ELR (cell line): ENCODE data around the gene ZNF385A.

Experiments used
- DNase-seq: peaks from one replicate; pipeline ENCODE4 v3.0.0-alpha.2; 2015; ENCODE audit warnings: low read depth

Gene ZNF385A

DNA sequence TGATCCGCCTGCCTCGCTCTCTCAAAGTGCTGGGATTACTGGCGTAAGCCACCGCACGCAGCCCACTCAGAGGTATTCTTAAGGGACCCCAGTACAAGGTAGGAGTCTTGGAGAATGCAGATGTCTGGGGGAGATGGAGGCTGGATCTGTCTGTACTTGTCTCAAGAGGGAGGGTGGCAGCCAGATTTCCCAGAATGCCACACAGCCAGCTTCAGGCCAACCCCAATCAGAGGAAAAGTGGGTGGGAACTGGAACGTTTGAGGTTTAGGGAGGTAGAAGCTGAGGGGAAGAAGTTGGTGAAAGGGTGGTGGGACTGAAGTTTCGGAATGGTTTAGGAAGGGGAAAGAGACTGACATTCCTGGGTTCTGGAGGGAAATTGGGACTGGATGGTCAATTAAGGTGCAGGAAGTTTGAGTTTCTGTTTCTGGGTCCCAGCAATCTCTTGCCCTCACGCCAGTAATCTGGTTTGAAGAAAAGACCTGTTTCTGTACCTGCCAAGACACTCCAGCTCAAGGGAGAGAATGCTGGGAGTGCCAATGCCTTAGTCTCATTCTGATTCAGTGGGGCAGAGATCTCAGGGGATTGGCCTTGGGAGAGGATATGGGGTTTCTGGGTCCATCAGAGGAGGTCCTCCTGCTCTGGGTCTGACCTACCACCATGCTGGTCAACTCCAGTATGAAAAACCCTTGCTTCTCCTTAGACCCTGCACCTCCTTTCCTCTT lies 8.1 kb upstream of the ZNF385A start:
- DNase-seq = no peak

- DNase-seq = no peak
These were observed 6.4 kb upstream of the ZNF385A start for GRCh38 chr12:54390668-54391551.

DNA sequence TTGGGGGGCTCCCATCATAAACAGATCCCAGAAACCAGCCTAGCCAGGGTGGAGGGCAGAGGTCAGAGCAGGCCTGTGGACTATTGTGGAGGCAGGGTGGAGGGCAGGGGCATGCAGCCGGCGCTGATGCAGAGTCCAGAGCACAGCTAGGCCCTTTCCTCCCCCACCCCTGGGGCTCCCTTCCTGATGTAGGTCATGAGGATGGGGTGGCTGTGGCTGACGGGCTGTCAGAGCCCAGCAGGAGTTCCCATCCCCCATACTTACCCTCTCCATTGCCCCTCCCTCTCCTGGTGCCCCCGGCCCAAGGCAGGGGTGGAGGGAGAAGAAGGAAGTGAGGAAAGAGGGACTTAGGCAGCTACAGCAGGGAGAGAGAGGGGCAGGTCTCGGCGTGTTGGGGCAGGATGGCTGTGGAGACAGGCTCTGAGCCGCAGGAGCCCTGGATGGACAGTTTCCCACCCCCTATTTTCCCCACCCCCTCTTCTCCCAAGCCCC lies 5.7 kb upstream of the ZNF385A start:
- DNase-seq = no peak

GRCh38 chr12:54389607-54390175 lies 5.2 kb upstream of the ZNF385A start:
- DNase-seq = no peak

DNA sequence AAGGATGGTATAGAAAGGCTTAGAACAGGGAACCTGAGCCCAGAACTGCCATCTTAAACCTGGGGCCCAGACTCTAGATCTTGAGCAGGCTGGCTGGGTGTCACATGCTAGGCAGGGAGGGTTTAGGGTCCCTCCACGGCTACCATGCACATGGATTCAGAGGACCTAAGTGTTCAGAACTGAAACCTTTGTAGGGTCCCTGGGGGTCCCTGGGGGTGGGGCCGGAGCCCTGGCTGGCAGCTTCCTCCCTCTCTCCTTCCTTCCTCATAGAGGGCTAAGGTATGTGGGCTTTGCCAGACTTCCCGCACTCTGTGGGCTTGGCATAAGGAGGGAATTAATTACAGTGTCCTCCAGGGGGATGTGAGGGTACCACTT lies 4.6 kb upstream of the ZNF385A start:
- DNase-seq = no peak

- no peak for DNase-seq
These were observed 4.0 kb upstream of the ZNF385A start for GRCh38 chr12:54388237-54389133.

DNA sequence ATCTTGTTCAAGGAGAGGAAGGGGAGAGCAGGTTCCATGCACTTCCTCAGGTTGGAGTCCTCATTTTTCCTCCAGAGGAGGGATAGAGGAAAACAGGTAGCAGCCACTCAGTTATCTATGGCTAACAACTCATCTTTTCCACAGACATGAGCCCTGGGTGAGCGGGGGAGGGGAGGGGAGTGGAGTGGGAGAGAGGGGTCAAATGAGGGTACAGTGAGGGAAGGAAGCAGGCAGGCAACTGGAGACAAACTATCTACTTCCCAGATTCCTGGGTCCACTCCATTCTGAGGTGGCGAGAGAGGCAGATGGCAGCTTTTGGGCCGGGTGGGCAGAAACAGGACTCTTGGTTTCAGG lies 2.6 kb upstream of the ZNF385A start:
- DNase-seq = no peak

DNA sequence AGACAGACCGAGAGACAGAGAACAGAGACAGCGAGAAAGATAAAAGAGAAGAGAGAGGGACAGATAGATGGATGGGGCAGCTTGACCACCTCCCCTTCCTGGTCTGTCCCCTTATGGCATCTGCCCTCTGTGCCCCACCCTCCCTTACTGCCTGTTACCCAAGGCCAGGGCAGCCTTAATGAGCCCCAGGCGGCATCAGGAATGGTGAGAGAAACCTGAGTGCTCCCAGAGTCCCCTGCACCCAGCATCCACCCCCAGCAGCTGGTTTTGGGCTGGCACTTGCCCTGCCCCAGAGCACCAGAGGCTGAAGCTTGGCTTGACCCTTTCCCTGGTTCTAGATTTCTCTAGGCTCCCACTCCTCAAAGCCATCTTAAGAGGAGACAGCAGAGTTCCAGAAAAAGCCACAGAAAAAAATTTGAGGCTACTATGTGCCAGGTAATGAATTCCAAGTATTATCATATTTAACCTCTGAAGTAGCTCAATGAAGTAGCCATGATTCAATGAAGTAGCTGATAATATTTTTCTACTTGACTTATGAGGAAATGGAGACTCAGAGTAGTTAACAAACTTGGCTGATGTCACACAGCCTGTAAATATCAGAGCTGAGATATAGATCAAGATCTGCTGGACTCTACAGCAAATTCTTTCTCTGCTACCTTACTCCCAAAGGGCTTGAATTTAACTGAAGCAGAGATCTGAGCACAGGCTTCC lies 2.0 kb upstream of the ZNF385A start:
- no peak for DNase-seq

DNA sequence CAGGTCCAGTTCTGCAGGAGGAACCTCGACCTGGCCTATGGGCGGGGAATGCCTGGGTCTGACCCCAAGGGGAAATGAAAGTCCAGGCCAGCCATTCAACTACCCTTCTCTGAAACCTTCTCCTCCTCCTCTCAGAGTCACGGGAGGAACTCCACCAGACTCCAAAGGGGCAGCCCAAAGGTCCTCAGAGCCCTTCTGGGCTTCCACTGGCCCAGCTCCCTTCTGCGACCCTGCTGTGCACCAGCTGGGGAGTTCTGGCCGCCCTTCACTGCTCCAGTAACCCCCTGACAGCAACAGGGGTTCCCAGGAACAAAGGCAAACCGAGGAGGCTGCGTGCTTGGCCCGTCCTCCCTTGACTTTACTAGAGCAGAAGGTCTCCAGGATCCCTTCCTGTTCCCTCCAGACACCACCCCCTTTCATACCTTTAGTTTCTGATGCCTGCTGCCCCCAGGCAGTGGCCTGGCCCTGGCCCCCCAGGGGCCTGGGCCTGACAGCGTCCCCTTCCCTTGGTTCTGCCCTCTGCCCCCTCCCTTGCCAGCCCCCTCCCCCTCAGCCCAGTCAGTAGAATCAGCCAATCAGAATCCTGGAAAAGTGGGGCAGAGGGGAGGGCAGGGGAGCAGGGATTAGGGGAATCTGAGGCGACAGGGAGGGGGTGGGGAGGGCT lies 850 bp upstream of the ZNF385A start:
- no peak for DNase-seq

GRCh38 chr12:54383041-54383609 lies 1.4 kb downstream of the ZNF385A start:
- peak; percentile 98 for DNase-seq

DNA sequence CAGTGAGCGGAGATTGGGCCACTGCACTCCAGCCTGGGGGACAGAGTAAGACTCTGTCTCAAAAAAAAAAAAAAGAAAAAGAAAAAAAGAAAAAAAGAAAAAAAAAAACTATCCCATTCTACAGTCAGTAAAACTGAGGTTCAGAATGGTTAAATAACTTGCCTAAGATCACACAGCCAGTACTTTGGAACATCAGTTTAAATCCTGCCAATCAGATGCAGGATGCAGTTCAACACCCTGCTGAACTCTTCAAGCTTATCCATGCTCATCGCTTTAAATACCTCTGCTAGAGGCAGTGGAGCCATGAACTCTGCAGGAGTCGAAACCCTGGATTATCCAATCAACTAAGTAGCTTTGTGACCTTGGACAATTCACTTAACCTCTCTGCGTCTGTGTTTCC lies 3.4 kb downstream of the ZNF385A start:
- no peak for DNase-seq

DNA sequence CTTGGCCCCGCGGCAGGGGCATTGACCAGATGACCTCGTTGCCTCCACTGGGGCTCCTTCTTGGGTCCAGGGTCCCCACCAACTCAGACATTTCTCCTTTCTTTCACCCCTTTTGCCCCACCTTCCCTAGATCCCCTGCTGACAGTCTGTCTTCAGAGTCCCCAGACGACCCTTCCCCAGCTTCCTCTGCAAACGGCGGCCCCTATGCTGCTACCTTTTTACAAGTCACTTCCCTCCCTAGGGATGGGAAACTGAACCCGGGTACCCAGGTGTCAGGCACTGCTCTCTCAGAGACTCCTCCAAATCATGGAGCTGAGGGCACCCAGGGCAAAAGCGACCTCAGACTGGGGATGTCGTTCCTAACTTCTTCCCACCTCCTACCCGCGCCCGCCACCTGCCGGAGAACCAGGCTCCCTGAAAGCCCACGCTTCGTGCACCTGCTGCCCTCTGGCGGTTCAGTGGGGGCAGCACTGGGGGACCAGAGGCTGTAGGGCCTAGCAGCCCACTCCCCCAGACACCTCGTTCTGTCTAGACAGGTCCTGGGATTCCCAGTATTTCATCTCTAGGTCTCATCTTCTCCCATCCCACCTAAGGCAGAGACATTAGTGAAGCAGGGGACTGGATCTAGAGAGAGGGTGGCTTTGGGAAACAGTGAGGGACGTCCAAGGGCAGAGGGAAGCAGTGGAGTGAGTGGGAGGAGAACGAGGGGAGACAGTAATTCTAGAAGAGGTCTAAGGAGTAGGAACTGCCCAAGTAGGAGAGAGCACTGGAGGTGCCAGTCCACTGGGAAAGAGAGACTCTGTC lies 4.9 kb downstream of the ZNF385A start:
- DNase-seq = peak; percentile 93

- peak; percentile 69 for DNase-seq
These were observed 5.6 kb downstream of the ZNF385A start for GRCh38 chr12:54378796-54379397.

DNA sequence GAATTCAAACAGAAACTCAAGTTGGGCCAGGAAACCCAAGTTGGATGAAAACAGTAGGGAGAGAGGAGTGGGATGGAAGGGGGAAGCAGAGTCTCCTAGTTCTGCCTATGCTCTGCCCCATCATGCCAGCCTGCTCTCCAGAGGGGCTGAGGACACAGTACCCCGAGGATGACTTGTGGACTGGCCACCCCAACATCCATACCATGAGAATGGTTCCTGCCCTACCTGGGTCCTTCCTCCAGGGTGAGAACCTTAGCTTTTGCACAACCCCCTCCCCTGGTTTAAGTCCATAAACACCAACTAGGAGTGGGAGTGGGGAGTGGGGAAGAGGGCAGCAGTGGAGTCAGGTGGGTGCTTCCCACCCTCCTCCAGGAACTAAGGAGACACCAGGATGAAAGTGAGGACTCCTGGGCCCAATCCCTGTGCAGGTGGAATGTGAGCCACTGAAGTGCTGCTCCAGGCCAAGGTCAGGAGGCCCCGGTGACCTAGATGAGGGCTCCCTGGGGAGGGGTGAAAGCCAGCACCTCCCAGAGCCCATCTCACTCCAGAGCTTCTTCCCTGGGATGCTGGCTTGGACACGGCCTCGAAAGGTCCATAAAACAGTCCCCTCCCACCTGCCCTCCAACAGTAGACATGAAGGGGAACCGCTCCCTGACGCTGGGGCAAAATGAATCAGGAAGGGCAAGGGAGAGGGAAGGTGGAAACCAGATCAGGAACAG lies 6.6 kb downstream of the ZNF385A start:
- no peak for DNase-seq

GRCh38 chr12:54377007-54377406 lies 7.5 kb downstream of the ZNF385A start:
- no peak for DNase-seq

GRCh38 chr12:54376596-54376995 lies 7.9 kb downstream of the ZNF385A start:
- no peak for DNase-seq

DNA sequence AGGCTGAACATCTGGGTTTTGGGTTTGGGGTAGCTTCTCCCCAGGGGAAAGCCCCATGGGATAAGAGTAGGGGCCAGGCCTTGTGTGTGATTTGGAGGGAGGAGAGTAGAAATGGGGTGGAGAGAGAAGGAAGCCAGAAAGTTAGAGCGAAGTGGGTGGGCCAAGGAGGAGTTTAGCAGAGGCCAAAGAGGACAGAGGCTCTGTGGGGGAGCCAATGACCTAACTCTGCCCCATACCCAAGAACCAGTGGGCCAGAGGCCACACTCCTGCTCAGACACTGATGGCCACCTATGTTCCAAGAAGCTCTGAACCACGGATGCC lies 9.3 kb downstream of the ZNF385A start:
- no peak for DNase-seq

GRCh38 chr12:54374562-54375258 lies 9.8 kb downstream of the ZNF385A start:
- no peak for DNase-seq
